NCI-H1694 treated with DMSO at 0.1 percent for 48 hours (cell line): ENCODE data around the gene MRPL33.

Experiments
- DNase-seq: peaks from one replicate; lab custom pipeline; 2025; lab: John Stamatoyannopoulos, UW

The MRPL33 gene

DNA sequence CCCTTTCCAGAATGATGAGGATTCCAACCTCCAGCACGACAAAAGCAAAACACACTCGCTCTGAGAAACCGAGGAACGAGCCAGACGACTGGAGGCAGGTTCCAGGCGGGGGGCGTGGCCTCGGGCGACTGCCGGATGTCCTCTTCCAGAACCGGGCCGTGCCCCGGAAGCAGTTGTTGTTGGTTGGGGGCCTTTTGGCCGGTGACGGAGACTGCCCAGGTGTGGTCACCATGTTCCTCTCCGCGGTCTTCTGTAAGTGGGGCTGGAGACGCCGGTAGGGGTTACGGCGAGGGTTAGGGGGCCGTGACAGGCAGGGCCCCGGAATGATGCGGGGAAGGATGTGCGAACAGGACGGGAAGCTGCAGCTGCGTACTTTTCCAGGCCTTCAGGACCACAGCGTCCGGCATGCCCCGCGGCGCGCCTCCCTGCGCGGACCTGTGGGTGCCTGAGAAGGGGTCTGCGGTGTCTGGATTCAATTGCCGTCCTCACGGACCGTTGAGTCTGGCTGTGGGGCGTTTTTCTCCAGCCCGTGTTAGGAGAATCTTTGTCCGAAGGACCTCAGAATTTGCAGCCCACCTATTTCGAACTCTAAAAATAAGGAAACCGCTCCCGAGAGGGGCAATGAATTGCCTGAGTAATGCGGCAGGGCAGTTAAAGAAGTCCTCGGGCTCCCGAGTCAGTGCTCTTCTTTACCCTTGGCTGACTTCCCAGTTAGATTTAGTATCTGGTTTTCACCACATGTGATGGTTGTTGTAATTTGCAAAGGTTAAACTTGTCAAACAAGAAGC is at the start of gene MRPL33:
MRPL33 (plus strand) TSS at position 172 of the 788 bp plus-strand sequence; CDS start at position 231, 59 bp downstream.
- DNase-seq, result peak; percentile 90

DNA sequence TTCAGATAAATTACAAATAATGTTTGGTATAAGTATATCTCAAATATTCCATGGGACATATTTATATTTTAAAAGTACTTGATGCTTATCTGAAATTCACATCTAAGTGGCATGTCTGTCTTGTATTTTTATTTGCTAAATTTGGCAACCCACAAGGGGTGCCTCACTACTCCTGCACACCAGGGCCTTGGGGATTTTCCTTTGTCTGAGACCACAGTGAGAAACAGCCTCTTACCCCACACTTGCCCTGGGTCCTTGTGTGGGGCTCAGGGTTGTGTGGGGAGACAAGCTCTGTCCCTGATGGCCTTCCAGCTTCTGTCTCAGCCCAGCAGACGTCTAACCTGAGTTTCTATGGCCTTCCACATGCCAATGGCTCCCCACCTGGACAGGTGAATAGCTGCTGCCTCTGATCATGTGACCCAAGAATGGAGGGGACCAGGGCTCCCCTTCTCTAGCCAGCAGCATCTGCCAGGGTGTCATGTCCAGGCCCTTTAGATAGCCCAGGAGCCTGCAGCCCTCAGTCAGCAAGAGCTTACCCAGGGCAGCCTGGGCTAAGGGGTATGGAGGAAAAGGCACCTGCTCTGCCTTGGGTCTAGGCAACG is 49.5 kb upstream of the MRPL33 start:
- no peak for DNase-seq

DNA sequence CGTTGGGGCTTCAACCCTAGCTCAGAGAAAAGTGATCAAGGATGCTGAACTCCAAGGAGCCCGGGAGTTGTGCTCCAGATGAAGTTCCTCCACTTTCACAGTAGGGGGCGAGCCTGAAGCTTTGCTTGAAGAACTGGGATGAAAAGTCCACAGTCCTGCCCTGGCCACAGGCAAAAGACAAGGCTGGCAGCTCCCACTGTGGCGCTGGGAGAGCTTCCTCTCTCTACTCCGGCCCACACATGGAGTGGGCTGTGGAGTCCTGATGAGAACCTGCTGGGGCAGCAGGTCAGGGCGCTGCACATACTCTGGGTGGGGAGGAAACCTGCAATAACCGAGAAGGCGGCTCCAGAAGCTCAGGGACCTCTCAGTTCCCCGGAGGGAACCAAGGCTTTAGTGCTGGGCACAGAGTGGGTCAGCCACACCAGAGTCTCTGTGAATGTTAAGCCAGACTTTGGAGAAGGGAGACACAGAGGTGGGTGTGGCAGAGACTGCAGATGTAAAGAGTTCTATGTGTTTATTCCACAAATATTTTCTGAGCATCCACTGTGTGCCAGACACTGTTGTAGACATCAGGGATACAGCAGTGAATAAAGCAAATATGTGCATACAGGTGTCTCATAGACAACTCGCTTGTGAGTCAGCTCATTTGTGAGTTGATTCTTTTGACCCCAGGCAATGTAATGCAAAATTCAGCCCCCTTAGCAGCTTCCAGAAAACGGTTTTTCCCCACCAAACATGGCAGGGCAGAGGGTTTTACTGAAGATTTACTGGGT is 48.0 kb upstream of the MRPL33 start:
- DNase-seq, result peak; percentile 54

DNA sequence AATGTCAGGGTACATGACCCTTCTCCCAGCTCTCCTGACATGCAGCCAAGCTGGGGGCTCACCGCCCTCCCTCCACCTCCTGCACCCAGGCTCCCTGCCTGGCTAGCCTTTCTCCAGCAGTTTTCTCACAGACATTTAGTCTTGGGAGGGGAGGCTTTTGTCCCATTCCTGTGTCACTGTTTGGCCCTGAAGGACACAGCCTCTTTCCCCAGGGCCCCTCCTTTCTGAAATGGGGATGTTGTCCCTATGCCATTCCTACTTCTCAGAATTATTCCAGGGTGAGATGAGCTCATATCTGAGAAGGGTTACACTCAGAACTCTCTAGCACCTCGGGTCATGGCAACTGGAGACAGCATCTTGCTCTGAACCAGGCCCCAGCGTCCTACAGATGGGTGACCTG is 47.3 kb upstream of the MRPL33 start:
- DNase-seq, result no peak

DNA sequence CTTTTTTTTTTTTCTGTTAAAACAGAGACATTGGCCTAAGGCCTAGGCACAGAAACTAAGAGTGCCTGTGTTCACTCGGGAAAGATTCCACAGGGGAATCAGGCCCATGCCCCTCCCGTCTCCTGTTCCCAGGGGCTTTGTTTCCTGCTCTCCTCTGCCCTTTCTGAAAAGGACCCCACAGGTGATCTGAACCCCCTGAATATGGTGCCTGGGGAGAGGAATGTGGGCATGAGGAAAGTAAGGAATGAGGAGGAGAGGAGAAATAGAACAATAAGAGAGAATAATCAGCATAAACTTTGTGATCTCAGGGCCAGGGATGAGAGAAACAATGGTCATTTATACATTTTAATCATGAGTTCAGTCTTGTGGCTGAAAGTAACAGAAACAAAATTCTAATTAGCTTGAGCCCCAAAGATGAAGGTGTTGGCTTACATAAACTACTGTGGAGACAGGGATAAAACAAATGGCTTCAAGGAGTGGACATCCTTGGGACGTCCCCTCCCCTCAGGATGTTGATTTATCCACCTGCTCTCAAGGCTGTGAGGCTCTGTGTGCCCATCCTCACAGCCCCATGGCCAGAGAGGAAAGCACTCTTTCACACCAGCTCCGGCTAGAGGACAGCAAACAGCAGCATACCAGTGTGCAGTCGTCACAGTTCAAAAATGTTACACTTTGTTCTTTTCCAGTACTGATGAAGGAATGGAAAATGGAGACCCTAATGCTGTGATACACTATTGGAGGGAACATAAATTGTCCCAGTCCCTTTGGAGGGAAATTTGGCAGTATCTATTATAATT is 46.4 kb upstream of the MRPL33 start:
- no peak for DNase-seq

DNA sequence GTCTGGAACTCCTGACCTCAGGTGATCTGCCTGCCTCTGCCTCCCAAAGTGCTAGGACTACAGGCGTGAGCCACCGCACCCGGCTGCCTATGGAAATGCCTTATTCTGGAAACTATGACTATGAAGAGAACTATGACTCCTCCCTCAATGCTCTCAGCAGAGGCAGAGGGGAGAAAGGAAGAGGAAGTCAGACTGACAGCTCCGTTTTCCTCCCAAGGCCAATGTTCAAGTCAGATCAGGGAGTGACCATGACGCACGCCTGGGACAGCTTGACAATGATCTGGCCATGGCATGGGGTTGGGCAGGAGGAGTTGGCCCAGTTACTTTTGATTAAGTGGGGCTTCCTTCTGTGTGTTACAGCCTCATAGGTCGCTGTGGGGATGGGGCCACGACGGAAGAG is 44.3 kb upstream of the MRPL33 start:
- DNase-seq, result no peak

DNA sequence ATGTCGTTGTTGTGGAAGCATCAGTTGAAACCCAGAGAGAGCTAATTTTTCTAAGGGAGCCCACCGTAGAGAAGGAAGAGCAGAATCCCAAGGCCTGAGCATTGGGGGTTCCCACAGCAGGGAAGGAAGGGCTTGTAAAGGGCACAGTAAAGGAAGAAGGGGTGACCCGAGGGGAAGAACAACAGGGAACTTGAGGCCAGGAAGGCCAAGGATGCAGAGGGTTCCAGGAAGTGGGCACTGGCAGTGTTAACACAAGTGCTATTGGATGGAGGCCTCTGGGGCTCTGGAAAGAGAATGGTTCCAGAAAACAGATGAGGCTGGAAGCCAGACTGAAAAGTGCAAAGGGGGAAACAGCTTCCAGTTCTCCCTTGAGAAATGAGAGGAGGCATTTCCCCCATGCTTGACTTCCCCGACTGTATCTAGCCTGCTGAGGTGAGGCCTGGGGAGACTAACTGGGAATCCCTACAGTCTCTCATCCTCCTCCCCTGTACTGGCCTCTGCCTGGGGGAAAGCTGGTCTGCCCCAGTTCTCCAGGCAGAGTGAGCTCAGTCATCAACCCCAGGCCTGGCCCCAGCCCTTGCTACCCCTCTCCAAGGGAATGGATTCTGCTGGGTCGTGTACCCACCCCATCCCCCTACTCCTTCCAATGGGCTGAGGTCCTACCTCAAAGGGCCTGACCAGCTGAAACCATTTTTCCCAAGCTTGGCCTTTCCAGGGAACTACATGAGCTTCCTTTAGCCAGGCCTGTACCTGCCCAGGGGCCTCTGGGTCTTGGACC is 43.2 kb upstream of the MRPL33 start:
- DNase-seq, result no peak

DNA sequence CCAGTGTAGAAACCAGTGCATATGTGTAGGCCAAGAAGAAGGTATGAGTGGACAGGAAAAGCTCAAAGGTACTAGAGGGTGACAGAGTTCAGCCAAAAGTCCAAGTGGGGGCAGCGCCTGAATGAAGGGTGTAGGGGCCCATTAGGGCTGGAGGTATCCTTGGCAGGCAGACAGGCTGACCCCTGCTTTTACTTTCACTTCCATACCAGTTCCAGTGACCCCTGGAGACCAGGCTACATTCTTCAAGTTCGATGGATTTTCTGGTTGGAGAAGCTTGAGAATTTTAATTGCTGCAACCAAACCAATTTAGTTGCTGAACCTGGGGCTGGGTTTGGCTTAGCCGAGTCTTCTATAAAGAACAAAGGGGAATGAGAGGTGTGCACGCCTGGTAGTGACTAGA is 42.3 kb upstream of the MRPL33 start:
- no peak for DNase-seq

DNA sequence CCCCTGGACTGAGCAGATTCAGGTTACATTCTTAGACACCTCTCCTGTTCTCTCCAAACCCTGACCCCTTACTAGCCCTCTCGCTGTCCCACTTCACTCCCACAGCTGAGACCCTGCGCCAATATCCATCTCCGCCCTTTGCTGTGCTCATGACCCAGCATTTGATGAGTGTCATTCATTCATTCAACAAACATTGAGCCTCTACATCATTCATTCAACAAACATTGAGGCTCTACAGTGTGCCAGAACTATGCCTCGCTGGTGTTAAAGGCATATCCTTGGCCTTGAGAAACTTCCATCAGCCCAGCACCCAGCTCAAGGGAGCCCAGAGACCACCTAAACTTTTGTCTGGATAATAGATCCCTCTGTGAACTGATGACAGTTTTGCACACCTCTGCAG is 41.9 kb upstream of the MRPL33 start:
- no peak for DNase-seq

DNA sequence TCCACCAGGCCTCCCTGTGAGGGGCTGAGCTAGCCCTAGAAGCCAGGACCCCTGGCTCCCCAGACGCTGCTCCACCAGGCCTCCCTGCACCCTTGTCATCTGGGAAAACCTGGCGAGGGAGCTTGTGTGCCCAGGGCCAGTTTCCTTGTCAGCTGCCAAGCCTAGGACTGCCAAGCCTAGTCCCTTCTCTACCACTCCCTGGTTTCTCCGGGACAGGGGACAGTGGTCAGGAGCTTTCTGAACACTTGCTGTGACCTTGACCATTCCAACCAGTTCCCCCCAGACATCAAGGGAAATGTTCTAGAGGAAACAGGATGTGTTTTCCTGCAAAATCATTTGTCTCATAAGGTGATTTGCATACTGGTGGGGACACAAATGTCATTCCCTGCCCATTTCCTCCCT is 41.3 kb upstream of the MRPL33 start:
- DNase-seq, result no peak

DNA sequence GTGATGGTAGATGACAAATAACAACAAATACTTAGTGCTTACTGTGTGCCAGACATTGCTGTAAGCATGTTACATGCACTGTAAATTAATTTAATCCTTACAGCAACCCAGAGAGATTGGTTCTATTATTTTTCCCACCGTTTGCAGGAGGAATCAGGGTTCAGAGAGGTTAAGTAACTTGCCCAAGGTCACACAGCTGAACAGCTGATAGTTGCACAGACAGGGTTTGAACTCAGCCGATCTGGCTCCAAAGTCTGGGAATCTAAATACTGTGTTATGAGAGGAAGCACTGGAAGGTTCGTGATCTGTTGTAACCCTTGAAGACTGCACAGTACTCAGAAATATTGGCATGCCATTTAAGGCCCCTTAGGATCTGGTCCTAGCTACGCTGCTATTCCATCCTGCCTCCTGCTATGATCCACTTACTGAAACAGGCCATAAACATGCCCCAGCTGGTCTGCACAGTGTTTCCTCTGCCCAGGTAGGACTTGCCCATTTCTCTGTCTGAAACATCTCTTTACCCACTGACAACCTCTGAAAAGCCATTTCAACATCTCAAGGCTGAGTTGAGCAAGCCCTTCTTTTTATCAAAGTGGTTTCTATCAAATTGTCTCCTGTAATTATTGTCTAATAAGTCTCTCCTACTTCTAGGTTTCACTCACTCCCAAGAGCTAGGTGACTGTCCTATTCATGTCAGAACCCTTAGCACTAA is 40.4 kb upstream of the MRPL33 start:
- no peak for DNase-seq

DNA sequence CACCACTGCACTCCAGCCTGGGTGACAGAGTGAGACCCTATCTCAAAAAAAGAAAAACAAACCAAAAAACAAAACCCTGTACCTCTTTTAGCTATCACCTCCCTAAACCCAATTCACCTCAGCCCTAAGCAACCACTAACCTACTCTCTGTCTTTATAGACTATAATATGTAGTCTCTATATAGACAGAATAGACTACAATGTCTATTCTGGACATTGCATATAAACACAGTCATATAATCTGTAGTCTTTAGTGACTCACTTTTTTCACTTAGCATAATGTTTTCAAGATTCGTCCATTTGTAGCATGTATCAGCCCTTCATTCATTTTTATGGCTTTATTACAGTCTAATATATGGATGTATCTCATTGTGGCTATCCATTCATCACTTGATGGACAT is 37.2 kb upstream of the MRPL33 start:
- no peak for DNase-seq

DNA sequence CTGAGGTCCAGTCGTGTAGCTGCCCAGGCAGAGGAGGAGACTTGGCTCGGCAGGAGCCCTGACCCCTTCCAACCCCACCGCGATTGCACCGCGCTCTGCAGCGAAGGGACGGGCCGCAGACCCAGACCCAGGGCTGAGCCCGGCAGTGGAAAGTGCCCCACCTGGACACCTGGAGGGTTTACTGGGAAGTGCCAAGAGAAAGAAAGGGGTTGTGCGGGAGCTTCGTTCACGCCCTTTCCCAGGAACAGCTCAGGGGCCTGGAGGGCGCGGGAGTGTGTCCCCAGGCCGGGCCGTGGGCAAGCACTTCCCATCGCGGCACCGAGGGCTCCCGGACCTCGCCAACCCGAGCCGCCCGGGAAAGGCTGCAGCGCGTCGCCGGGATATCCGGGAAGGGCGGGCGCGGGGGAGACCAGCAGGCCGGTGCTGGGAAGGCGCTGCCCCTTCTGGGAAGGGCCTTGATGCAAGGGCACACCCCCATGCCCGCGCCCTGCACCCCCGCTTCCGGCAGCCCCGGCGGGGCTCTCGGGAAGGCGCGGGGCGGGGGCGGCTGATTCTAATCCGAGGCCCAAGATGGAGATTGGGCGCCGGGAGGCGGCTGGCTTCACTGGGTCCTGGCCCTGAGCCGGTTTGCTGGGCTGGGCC is 36.1 kb upstream of the MRPL33 start:
- DNase-seq, result no peak

DNA sequence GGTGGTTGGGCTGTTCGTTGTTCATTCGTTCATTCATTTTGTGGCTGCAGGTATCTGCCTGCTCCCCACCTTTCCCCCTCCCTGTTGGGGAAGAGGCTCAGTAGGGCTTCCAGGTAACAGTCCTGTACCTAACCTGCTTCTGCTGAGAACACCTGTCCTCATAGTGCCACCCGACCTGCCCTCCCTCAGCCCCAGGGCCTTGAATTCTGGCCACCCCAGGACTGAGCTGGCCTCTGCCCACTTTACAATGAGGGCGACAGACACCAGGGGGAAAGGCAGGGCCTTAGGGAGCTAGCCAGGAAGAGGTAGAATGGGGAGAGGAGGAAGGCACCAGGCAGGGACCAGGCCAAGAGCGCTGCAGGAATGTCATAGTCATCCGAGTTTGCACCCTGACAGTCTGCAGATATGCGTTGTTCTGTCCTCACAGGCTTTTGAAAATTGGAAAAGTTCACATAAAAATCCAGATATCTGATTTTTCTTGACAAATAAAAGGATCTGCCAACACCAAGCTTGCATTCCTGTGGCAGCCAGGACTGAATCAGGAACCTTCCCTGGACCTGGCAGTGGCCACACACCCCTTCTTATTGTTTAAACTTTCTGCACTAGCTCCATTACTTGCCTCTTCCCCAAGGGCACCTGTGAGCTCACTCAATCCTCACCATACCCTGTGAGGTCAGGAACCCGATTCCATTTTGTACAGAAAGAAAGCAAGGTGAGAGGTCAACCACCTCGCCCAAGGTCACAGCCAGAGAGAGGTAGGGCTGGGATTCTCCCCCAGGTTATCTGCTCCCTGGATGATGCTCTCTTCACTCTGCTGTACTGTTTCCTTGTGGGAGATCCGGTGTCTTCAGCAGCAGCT is 35.3 kb upstream of the MRPL33 start:
- DNase-seq, result no peak

DNA sequence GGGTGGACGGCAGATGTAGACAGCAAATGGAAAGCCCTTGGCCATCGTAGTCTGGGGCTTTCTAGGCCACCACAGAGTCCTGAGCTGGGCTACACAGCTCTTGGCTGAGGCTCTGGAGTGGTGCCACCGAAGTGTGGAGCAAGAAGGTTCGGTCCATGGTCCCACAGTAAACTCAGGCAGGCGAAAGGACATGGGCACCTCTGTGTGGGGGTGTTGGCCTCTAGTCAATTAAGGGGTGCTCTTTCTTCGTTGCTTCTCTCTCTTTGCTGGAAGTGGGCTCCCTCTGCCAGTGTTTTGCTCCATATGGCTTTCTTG is 34.7 kb upstream of the MRPL33 start:
- no peak for DNase-seq

DNA sequence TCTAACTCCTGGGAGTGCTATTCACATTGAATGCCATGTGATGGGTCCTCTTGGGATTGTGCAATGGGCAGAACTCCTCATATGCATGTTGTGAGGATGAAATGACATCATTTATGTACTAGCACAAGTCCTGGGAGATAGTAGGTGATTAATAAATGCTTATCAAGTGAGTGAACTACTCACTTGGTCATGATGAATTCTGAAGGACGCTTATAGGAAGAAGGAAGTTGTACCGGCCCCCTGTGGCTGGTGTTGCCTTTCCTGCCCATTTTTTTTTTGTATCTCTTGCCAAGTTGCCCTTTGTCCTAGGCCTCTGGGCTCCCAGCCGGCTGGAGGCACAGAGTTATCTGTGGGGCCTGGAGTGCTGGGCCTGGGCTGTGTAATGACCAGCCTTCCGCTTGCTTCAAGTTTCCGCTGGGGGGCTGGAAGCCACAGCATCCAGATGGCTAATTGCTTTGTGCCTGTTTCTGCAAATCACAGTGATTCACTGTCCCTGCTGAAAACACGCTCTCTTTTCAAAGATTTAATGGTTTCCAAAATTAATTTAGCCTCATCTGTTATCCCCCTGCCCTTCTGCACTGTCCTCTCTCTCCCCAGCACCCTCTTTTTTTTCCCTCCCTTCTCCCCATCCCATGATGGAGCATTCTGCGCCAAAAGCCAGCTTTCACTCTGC is 33.7 kb upstream of the MRPL33 start:
- no peak for DNase-seq

DNA sequence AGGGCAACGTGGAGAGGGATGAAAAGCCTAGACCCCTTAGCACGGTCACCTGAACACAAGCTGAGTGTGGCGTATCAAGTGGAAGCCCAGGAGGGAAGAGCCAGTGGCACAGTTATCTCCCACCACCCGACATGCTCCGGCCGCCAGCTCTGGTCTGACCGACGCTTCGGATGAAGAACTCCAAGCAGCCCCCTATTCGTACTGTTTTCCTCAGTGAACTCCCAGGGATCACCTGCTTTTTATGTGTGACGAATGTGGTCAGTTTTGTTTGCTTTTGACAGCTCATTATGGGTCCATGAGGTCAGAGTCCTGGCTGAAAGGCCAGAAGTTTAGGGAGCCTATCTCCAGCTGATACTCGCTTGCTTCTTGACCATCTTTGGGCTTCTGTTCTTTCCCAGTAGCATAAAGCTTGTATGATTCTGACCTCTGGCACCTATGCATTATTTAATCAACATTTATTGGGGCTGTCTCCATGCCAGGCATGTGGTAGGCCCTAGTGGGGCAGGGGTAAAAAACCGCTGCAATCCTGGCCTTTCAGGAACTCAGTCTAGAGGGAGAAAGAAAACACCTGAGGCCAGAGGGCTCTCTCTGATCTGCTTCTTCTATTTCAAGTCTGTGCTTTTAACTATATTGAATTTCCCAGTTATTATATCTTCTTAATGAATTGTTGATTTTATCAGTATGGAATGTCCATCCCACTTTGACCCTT is 33.0 kb upstream of the MRPL33 start:
- no peak for DNase-seq

DNA sequence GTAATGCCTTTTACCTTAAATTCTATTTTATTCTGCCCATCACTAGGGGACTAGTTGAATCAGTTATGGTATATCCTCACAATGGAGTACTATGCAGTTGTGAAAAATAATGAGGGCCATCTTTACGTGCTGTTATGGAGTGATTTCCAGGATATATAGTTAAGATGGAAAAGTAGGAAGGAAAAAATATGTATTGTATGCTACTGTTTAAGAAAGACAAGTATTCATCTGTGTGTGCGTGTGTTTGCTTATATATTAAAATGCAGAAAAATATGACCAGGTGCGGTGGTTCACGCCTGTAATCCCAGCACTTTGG is 32.5 kb upstream of the MRPL33 start:
- DNase-seq, result no peak

DNA sequence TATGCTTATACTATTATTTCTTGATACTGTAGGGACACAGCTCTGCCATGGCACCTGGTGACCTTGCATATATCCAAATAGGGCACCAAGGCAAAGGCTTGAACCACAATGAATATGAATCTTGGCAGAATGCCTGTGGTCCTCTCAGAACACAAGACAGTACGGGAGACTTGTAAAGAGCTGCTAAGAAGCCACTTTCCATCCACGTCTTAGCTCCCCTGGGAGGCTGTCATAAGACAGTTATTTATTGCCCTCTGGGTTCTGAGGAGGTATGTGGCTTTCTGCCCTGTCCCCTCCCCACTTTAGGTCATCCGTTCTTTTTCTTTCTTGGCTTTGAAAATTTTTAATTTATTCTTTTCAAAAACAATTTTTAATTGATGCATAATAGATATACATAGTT is 29.8 kb upstream of the MRPL33 start:
- DNase-seq, result no peak
